CMK (cell line): ENCODE measurements around the gene KCNIP1.

ENCODE experiments used
- DNase-seq: peaks from one replicate; pipeline ENCODE4 v3.0.0-alpha.2; 2010; ENCODE audit warnings: low read depth

The KCNIP1 gene

DNA sequence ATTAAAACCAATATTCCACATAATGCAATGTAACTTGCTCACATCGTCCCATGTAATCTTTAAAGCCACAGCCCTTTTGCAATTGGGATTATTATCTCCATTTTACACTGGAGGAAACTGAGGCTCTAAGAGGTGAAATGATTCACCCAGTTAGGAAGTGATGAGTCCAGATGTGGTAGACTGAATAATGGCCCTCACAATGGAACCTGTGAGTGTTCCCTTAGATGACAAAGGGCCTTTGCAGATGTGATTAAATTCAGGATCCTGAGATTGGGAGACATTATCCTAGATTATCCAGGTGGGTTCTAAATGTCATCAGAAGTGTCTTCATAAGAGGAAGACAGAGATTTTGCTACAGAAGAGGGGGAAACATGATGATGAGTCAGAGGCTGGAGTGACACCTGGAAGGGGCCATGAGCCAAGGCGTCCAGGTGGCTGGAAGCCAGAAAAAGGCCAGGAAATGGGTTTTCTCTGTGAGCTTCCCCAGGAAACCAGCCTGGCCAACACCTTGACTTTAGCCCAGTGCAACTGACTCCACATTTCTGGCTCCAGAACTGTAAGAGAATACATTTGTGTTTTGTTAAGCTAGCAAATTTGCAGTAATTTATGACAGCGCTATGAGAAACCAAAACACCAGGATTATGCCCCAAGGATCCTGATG lies 139.1 kb downstream of the KCNIP1 start:
- no peak for DNase-seq

DNA sequence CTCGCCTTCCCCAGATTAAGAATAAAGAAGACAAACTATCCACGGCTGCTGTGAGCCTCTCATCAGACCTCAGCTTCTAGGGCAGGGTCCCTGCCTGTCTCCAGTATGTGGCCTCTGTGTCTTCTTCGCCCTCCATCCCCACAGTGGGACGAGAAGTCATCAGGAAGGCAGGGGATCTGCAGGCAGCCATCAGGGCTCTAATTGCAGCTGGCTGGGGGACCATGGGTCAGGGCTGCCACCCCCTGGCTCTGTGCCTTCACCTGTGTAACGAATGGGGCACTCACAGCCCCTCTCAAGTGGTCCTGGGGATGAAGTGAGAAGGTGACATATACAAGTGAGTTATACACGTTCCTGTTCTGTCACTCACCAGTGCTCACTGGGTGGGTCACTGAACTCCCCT lies 139.8 kb downstream of the KCNIP1 start:
- no peak for DNase-seq

DNA sequence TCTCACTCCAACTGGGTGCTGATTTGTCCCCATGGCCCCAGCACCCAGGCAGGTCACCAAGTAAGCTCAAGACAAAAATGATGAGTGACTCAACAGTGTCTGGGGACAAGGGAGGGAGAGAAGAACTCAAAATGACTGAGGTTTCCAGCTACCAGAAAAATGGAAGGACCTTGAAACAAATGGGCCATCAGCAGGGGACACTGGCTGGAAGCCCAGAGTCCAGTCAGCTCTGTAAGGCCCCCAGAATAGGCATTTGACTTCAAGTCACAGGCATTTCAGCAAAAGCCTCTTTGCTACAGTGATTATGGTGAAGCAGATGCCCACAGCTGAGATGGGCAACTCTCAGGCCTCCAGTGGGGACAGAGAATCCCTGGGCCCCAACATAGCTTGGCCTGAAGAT lies 140.7 kb downstream of the KCNIP1 start:
- DNase-seq = no peak

DNA sequence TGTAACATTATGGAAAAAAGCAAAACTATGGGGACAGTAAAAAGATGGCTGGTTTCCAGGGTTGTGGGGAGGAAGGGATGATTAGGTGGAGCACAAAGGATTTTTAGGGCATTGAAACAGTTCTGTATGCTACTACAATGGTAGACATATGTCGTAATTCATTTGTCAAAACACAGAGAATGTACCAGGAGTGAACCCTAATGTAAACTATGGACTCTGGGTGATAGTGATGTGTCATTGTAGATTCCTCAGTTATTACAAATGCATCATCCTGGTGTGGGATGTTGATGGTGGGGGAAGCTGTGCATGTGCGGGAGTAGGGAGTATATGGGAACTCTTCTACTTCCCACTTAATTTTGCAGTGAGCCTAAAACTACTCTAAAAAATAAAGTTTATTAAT lies 144.7 kb downstream of the KCNIP1 start:
- DNase-seq = no peak

DNA sequence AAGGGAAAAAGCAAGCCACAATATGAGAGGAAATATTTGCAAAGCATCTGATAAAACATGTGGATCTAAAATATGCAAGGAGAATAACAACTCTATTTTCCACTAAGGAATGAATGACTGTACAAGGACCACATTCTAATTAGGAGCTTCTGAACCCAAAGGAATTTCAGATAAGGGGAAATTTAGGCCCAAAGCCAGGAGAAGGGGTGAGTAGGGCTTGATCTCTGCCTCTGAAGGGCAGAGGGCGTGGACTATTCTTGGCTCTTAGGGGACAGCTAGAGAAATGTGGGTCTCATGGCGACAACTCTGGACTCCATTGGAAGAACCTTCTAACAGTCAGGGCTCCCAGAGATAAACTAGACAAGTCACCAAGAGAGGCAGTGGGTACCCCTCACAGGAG lies 147.0 kb downstream of the KCNIP1 start:
- no peak for DNase-seq

DNA sequence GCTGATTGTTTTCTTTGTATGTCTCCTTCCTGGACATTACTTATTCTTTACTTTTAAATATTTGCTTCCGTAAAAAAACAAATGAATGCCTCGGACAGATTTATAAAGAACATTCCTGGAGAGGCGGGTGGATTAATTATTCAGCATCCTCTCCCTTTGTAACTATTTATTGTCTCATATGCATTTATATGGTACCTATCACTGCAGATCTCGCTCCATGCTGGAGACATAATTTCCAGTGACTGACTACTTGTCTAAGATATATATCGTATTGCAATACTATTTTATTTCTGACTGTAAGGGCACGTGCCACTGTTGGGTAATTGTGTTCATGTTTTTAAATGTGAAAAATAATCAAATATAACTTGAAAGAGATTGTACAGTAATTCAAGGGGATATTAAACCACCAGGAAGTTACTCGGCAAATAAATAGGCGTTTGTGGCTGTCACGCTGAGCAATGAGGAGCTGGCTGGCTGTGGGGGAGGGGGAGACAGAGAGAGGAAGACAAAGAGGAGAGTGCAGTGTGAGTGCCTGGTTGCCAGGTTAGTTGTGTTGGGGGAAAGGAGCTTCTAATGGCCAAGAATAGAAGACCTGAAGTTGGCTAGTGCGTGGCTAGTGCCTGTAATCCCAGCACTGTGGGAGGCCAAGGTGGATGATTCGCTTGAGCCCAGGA lies 147.9 kb downstream of the KCNIP1 start:
- no peak for DNase-seq

DNA sequence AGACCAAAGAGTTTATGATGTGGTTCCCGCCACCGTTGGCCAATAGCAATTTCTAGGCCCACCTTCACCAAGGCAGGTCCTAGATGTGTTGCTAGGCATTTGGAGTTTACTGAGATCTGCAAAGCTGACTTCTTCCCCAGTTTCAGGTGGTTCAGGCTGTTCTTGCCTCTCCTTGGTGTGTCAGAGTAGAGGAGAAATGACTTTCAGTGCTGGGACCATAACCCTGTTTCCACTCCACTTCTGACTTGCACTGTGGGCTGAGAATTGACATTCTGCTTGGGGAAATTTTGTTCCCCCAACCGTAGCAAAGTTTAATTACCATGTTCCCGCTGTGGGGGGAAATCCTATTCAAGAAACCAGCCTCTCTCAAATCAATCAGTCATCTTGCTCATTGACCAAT lies 151.7 kb downstream of the KCNIP1 start:
- DNase-seq = no peak

DNA sequence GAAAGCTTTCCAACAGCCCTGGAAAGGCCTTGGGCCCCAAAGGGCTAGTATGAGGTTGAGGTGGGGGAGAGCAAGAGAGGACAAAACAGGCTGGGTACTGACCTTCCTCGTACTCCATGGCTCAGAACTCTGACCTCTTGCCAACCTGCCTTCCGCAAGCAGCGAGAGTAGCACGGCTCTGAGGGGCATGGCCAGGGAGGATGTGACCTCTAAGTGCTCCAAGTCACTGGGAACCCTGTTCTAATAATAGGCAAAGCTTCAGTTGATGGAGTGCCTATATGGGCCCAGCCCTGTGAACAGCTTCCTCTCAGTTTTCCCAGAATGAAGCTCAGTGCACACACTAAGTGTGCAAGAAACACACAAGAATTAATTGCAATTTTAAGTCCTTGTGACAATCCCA lies 152.1 kb downstream of the KCNIP1 start:
- no peak for DNase-seq

DNA sequence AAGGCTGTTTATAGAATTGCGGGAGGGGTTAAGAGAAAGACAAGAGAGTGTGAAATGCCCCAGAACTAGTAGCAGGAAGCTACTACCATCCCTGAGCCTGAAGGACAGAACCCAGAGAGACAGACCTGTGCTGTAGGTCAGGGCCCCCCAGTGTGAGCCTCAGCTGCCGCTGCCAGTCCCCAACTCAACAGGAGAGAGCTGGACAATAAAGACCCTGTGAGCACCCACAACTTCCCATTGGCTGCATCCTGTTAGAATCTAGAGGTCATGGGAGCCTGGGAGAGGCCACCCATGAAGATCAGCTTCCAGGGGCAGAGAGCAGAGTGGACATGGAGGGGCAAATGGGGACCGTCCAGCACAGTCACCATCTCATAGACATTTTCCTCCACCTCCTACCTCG lies 152.5 kb downstream of the KCNIP1 start:
- no peak for DNase-seq

DNA sequence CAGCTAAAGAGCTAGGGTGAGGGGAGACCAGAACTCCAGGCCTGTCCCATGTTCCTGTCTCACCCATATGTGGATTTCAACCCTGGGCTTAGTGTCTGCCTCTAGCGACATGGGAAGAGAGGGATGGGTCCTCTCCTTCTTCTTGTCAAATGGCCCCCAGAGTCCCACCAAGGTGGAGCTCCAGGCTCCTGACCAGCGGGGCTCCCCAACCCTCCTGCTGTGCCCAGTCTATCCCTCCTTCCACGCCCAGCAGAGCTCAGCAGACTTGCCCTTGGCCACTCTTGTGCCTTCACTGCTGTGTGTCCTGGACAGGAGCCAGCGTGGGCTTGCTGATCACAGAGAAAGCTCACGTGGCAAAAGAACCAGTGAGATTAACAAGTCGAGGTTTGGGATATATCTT lies 156.7 kb downstream of the KCNIP1 start:
- DNase-seq = no peak

DNA sequence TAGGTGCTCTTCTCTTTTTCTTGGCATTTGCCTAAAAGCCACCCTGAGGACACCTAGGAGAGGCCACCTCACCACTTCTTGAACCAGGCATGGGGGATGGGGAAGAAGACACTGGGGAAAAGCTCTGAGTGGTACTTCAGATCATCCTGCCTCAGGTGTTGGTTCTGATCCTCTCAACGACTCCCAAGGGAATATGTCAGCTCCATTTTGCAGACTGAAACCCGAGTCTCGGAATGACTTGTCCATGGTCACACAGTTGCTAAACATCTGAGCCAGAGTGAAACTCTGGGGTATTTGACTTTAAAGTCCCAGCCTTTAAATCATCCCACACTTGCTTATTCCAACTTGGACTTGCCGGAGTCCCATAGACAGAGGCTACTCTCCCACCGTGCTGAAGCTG lies 159.1 kb downstream of the KCNIP1 start:
- no peak for DNase-seq

DNA sequence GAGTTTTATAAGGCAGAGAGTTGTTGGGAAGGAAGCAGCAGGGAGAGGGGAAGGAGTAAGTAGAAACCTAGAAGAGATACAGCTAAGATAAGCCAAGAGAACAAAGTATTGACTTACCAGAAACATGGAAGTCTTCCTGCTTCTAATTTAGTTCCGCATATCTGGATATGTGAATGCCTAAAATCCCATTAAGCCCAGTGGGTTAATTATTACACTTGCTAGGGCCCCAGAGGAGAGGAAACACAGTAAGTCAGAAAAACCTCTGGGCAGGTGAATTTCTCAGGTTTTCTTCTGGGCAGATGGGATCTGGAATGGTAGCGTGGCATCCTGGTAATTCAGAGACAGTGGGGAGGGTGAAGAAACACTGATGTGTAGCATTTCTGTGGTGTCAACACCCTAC lies 175.0 kb downstream of the KCNIP1 start:
- no peak for DNase-seq

DNA sequence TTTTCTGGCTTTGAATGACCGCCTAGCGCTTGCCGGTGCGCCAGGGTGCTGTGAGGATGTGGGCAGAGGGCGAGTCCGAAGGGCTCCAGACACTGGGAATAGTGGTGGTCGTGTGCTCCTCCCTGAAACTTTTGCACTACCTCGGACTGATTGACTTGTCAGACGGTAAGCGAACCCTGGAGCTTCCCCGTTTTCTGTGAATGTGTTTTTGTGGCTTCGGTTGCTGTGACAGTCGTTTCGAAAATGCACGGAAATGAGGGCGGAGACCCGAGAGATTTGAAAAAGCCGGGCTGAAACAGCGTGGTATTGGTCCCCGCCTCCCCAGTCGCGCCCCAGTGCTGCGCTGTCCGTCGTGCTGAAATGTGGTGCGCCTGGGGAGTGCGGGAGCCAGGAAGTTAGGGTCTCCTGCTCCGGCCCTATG lies 177.2 kb downstream of the KCNIP1 start:
- no peak for DNase-seq

DNA sequence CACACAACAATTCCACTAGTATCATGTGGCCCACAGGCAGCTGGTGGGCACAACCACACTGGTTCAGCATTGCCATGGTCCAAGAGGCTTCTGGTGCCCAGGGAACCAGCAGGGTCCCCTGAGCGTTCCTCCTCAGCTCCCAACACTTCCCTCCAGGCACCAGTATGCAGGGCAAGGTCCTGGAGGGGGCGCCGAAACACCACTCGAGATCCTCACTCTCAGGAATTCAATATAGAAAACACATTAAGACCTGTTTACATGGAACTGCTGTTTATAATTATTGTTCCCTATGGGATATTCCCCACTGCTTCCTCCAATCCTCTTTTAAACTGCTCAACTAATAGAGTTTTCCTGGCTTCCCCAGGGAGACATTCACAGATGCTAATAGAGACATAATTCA lies 187.8 kb downstream of the KCNIP1 start:
- DNase-seq = no peak

DNA sequence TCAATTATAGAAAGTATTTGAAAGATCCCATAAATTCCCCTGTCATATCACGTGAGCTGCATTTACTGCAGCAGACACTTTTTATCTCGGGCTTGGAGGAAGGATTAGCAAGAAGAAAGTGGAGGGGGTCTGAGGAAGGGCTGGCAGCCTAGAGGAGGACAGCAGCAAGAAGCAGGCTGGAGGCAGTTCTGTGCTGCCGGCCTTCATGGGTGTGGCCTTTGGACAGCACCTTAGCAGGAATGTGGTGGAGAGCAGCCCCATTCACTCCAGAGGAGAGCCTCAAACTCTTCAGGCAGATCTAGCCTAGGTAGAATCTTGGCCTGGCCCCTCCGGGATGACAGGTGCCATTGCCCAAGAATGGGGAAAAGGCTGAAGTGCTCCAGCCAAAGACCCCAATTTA lies 189.9 kb downstream of the KCNIP1 start:
- no peak for DNase-seq

DNA sequence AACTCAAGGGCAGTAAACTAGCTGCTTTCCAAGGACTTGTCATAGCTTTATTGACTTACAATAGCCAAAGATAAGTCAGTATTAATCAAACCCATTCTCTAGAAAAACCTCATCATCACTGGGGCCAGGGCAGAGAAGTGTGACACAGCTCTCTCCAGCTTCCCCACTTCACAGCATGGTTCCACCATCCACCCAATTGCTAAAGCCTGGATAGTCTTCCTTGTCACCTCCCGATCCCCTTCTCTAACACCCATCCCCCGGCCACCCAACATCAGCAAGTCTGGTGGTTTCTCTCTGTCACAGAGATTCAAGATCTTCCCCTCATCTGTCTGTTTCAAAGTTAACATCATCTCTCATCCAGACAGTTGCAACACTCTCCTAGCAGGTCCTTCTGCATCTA lies 191.1 kb downstream of the KCNIP1 start:
- no peak for DNase-seq

DNA sequence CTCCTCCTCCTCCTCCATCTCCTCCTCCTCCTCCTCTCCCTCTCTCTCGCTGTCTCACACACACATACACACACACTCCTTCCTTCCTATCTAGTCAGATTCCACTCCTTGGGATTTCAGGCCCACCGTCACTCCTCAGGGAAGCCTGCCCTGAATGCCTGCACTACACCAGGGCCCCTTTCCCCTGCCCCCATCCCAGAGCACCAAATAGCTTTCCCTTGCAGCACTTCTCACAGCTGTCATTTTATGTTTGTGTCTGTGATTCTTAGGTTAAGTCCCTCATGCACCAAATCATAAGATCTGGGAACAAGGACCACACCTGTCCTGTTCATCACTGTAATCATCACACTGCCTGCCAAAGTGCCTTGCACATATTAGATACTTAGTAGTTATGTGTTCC lies 193.2 kb downstream of the KCNIP1 start:
- DNase-seq = no peak

DNA sequence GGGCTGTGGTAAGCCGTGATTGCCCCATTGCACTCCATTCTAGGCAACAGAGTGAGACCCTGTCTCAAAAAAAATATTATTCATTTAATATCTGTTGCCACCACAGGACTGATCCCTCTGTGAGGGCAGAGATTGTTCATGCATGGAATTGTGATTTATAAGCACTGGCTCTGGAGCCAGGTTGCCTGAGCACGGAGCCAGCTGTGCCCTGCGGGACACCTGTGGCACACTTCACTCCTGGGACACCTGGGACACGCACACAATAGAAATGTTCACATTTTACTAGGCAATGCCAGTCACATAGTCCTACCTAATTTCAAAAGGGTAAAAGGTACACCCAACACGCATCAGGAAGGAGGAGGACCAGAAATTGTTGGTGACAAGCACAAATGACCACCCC lies 196.7 kb downstream of the KCNIP1 start:
- no peak for DNase-seq

DNA sequence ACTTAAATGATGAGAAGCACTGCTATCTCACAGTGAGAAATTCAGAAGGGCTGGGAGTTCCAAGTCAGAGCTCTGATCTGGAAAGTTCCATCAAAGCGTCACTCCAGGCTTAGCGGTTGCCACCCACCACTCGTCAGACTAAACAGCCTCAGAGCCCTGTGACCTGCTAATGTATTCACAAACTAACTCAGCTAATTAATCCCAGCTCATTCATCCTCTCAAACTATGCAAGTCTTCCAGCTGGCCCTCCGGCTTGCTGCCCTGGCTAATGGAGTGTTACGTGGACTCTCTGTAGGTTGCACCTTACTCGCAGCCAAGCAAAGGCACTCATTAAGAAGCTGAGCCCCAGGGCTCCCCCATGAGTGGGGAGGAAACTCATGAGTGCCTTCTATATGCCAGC lies 197.5 kb downstream of the KCNIP1 start:
- DNase-seq = no peak

DNA sequence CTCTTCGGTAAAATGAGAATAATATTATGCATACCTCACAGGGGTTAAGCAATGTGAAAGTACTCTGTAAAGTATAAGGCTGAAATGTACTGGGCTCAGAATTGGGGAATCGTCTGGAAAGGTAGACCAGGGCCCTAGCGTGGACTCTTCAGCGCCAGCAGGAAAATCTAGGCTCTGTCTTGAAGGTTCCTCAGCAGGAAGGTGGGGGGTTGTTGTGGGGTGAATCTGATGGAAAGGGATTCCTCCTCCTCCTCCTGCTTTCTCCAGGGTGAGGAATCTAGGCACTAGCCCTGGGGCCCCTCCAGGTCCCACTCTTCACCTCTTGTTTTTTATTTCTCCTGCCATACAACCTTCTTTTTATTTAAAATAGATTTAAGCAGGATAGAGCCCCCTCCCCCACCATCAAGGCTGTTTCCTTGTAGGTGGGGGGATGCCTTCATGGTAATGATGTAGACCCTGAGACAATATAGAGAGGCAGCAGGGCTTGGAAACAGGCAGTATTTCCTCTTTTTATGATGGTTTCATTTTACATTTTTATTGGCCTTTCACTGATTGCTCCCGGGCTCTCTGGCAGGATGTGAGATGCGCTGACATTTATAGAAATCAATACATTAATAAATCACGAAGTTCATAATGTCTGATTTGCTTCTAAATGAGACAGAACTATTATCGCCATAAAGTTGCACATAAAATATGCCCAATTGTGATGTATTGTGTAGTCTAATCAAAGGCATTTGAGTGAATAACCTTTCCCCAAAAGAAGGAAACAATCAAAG lies 200.8 kb downstream of the KCNIP1 start:
- DNase-seq = no peak

DNA sequence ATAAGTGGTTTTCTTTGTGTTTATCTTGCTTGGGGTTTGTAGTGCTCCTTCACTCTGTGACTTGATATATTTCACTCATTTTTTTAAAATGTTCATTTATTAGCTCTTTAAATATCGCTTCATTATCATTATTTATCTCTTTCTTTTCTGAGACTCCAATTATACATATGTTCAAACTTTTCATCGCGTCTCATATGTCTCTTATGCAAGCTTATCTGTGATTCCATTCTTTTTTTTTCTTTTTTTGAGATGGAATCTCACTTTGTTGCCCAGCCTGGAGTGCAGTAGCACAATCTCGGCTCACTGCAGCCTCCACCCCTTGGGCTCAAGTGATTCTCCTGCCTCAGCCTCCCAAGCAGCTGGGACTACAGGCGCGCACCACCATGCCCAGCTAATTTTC lies 205.8 kb downstream of the KCNIP1 start:
- no peak for DNase-seq

DNA sequence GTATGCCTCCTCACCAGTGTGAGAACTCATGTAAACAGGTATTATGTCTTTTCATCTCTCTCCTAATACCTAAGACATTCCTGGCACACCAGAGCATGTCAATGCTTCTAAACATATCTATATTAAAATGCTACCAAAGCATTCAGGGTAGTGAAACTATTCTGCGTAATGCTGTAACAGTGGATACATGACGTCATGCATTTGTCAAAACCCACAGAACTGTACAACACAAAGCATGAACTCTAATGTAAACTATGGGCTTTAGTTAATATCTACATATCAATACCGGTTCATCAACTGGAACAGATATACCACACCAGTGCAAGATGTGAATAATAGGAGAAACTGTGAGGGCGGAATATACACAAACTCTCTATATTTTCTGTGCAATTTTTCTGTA lies 207.5 kb downstream of the KCNIP1 start:
- no peak for DNase-seq

DNA sequence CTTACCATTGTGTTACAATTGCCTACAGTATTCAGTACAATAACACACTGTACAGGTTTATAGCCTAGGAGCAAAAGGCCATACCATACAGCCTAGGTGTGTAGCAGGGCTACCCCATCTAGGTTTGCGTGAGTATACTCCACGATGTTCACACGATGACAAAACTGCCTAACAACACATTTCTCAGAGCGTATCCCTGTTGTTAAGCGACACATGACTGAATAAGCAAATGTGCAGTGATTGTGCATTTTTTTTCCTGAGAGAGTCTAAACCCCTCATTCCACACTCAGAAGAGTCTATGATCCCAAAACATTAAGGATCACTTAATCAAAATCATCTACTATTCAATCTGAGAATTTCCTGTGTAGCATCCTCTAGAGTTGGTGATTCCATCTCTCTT lies 211.3 kb downstream of the KCNIP1 start:
- no peak for DNase-seq

DNA sequence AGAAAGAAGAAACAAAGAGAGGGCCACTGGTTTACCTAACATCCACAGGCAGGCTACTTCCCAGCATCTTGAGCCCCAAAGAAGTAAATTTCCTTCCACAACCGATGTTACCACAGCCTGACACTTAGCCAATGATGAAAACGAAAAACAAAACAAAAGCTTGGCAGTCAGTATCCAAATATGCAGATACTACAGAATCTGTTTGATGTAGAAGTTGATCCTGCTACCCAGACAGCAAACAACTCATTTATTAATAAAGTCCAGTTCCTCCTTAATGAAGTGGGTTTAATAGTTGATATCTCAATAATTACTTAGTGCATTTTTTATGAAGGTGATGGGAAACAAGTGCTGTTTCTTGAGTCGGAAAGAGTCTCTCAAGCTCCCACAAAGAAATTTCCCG lies 212.6 kb downstream of the KCNIP1 start:
- no peak for DNase-seq
